Pancreas (tissue), 10 donors: Measurements from ENCODE around the gene ADSS2. TPM values are rescaled to one million over a fixed set of nuclear protein-coding genes. Genes with fewer than 3 reads are reported as not detected.

Experiments
- ATAC-seq, 4 donors: fragments of 200-7000 bp; cut with Tn5 transposase; one replicate each; pipeline versions ENCODE4 v1.8.0 to v1.9.1; 2020; ENCODE audit warnings: mild to moderate bottlenecking in 4 of 4, moderate library complexity in 4 of 4
- DNase-seq, 6 donors: peaks; one replicate each; pipeline ENCODE4 v3.0.0-alpha.2; 2020
- FAIRE-seq: peaks from 2 replicates; lab custom pipeline; 2012; peaks lifted over from hg19 to GRCh38; lab: Jason Lieb, UNC
- H3K27ac ChIP-seq, 4 donors: fragments of 200-600 bp; sonication (generic); 1 replicate in 3 of 4; 2 replicates in 1 of 4; pipeline versions ENCODE4 v1.5.0 to v1.8.0; 2020
- H3K27me3 ChIP-seq, 4 donors: fragments of 200-600 bp; one replicate each; pipeline ENCODE4 v1.8.0; 2021
- H3K36me3 ChIP-seq, 3 donors: fragments of 200-600 bp; sonication (generic) in 1 of 3; one replicate each; pipeline versions ENCODE4 v1.5.0 to v1.8.0; 2020 to 2021
- H3K4me1 ChIP-seq, 3 donors: fragments of 200-600 bp; one replicate each; pipeline ENCODE4 v1.8.0; 2021
- H3K4me3 ChIP-seq, 4 donors: fragments of 200-600 bp; sonication (generic) in 2 of 4; one replicate each; pipeline versions ENCODE4 v1.5.0 to v1.8.0; 2020 to 2021
- H3K9me3 ChIP-seq, 4 donors: fragments of 200-600 bp; one replicate each; pipeline ENCODE4 v1.8.0; 2021
- WGBS, 2 donors: extraction: QIAGEN DNeasy Blood & Tissue Kit; methylation state at CpG; one replicate each; pipeline ENCODE4 v1.1.7; 2013; 5-methylcytosine and 5-hydroxymethylcytosine counted together
- intact Hi-C, 3 donors: fragments of 100-400 bp; cut with DNase I; formaldehyde crosslinking; loops; one replicate each; pipeline versions ENCODE4 v1.11.1 to v1.14.2; 2022
- polyA plus RNA-seq, 2 donors: library from polyadenylated mRNA; stranded (reverse); fragments of 200-250 nt; gene quantifications; one replicate each; pipeline ENCODE4 v1.2.3, GENCODE V29; 2013
- total RNA-seq, 6 donors: library from RNA; stranded (reverse); fragmentation: NEBNext Ultra II Directional in 4 of 6; extraction: Animal tissue kit (Norgen Biotek cat#: 25700) in 4 of 6; gene quantifications; one replicate each; pipeline versions ENCODE4 v1.2.1 to v1.2.4, GENCODE V29; 2021 to 2023
- TF ChIP-seq, protein P1 (sequence below), 4 donors: fragments of 200-600 bp; sonication (generic) in 3 of 4; IDR thresholded peaks; one replicate each; pipeline versions ENCODE4 v1.5.0 to v1.8.0; 2021; ENCODE audit warnings: antibody characterized with exemption in 4 of 4
- donor health status: healthy with polysubstance abuse.
- donor health status: DM: no; HTN: no; CAD: no; lungs with moderate emphysema.
- donor health status: DM: no; HTN: no; CAD: no.
- donor health status: control.
- donor health status: control.
- donor health status: Bipolar disorder and iron deficiency.
- donor health status: DM: yes; HTN: yes; CAD: no.
- donor health status: DM: no; HTN: no; CAD: no.
- donor health status: DM: no; HTN: no; CAD: no.
- donor health status: DM: yes; HTN: yes; CAD: no.

ADSS2 gene
- total and polyA plus RNA-seq, 8 donors: 8.6 to 21.9 (median 14.5) TPM

DNA sequence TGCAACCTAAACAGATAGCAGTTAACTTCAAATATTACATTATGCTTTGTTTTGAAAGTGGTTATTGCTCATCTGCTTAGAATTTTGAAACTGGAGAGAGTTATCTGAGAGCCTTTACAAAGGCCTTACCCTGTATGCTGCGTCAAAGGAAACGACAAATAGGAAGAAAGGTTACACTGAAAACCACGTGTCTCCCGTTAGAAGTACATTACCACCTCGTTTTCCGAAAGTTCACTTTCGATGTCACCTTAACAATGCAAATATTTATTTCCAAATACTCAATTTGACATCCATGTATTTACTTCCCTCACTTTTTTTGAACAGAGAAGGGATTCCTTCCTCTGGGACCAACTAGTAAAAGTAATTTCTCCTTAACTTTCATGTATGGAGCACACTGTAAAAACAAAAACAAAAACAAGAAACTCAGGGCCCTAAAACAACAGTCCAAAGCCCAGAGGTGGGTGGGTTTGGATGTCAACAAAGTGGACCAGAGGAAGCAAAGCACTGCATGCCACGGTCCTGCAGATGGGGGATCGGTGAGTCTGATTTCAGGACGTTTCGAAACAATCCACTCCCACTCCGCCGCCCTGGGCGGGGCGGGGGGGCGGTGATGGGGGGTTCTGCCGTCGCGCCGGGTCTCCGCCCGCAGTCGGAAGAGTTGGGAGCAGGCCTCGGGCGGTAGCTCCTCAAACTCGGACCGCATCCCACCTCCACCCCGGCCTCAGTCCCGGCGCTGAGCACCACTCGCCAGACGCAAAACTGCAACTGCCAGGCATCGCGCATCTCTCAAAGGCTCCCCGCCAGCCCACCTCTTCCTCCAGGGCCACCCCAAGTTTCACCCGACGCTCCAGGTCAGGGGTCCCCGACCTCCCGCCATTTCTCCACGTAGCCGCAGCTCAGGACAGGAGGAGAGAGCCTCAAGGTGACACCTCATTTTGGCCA, 841 bp downstream of the ADSS2 start:
- intact Hi-C loops: no loop called here
- Histone ChIP-seq H3K4me3 (peak overlapping the region; percentile 58 to 85 (median 69)), H3K9me3 (no peaks in the 10 kb centered on the region), H3K4me1 (peaks cover 0 to 22% (median 14%) of the 10 kb centered on the region in 3 donors), H3K36me3 (no peaks in the 10 kb centered on the region), H3K27me3 (no peaks in the 10 kb centered on the region), H3K27ac (peak overlapping the region; percentile 64 to 94 (median 91))
- TF ChIP-seq, protein P1, sequence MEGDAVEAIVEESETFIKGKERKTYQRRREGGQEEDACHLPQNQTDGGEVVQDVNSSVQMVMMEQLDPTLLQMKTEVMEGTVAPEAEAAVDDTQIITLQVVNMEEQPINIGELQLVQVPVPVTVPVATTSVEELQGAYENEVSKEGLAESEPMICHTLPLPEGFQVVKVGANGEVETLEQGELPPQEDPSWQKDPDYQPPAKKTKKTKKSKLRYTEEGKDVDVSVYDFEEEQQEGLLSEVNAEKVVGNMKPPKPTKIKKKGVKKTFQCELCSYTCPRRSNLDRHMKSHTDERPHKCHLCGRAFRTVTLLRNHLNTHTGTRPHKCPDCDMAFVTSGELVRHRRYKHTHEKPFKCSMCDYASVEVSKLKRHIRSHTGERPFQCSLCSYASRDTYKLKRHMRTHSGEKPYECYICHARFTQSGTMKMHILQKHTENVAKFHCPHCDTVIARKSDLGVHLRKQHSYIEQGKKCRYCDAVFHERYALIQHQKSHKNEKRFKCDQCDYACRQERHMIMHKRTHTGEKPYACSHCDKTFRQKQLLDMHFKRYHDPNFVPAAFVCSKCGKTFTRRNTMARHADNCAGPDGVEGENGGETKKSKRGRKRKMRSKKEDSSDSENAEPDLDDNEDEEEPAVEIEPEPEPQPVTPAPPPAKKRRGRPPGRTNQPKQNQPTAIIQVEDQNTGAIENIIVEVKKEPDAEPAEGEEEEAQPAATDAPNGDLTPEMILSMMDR (IDR thresholded peaks at IDR 0.05): no peak
- DNase-seq: peak; percentile 32 to 78 (median 58)
- ATAC-seq: peak; percentile 13 to 26 (median 20)
- 0 to 1% methylated on average over 41 of the region's 41 CpGs for WGBS, 2 donors
- FAIRE-seq: no peak

DNA sequence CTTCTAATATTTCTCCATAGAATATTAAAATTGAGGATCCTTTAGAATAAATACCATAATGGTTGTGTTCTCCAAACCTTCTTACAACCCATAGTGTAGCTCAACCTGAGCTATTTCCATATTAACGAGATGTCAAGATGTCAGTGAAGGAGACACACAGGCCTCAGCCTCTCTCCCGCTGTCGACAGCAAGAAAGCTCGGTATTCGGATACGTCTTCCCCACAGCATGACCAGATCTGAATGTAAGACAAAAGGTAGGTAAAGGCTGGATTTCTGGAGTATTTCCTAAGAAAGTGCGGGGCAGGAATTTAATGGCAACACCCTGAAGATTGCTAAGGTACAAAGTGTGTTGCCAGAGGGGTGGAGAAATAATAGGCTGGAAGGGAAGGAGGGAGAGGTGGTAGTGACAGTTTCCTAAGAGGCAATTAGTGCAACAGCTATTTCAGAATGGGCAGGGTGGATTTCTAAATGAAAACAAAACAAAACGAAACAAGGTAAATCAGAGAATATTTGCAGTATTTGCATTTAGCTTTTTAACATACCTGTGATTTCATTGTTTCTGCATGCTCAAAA, 1.7 kb downstream of the ADSS2 start:
- FAIRE-seq: no peak
- peak overlapping the region in 2 of 4 donors; percentile 74 to 85 for H3K4me3 ChIP-seq
- no peaks in the 10 kb centered on the region for H3K9me3 ChIP-seq
- 78 to 84% methylated on average over 8 of the region's 8 CpGs for WGBS, 2 donors
- no peaks in the 10 kb centered on the region for H3K27me3 ChIP-seq
- intact Hi-C loops: no loop called here
- ATAC-seq: no peak
- peaks cover 0 to 22% (median 18%) of the 10 kb centered on the region in 3 donors for H3K4me1 ChIP-seq
- no peak for DNase-seq
- H3K36me3 ChIP-seq: no peaks in the 10 kb centered on the region
- H3K27ac ChIP-seq: peak overlapping the region in 1 of 4 donors; percentile 94
- TF ChIP-seq, protein P1 (IDR thresholded peaks at IDR 0.05): no peak

DNA sequence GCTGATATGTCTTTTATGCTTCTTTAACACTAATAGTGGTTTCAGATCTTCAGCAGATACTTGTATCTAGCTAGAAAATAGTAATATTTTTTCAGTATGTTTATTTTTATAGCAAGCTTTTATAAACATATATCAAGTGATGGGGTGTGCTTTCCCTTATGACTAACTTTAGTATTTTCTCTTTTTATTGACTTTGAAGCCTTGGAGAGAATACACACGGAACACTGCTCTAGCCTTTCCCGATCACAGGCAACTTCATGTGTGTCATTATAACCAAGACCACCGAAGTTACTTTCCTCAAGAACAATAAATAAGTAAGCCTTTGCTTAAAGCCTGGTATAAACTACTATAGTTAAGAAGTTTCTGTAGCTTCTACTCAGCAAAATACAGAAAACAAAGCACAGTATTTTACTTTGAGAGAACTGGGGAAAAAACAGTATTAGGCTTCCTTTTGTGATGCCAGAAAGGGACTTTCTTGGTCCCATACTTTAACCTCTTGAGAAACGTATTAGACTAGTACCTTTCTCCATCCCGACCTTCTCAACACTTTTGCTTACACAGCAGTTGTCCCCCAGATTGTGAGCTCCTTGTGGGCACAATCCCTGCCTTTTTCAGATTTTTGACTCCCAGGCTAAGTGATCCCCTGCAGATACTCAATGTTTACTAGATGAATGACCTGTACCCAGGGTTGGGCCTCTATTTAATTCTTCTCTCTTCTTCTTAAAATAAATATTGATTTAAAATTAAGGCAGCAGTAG, 3.3 kb downstream of the ADSS2 start:
- H3K4me1 ChIP-seq: peaks cover 0 to 22% (median 18%) of the 10 kb centered on the region in 3 donors
- no peak overlapping the region for H3K4me3 ChIP-seq
- no peak for DNase-seq
- no peak overlapping the region for H3K27ac ChIP-seq
- WGBS, 2 donors: 91% methylated on average over 5 of the region's 5 CpGs
- TF ChIP-seq, protein P1 (IDR thresholded peaks at IDR 0.05): no peak
- no peak for FAIRE-seq
- H3K9me3 ChIP-seq: no peaks in the 10 kb centered on the region
- H3K36me3 ChIP-seq: no peaks in the 10 kb centered on the region
- ATAC-seq: no peak
- H3K27me3 ChIP-seq: no peaks in the 10 kb centered on the region
- intact Hi-C loops: no loop called here

DNA sequence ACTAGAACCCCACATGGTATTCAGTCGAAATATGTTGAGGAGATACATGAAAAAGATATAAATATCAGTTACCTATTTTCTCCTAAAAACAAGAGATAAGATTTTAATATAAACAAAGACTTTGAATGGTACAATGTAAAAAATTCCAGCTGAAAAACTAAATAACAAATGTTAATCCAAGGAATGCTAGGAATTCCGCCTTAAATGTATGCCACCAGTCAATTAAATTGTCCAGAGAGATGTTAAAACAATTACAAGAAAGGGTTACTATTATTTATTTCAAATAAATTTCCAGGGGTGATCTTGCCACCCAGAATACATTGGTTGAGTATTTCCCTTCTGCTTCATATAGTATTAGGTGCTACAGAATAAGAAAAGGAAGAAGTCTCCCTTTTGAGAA, 4.2 kb downstream of the ADSS2 start:
- Histone ChIP-seq H3K36me3 (no peaks in the 10 kb centered on the region), H3K4me3 (no peak overlapping the region), H3K9me3 (no peaks in the 10 kb centered on the region), H3K27me3 (no peaks in the 10 kb centered on the region), H3K27ac (no peak overlapping the region), H3K4me1 (peaks cover 0 to 17% (median 17%) of the 10 kb centered on the region in 3 donors)
- TF ChIP-seq, protein P1 (IDR thresholded peaks at IDR 0.05): no peak
- ATAC-seq: no peak
- no peak for FAIRE-seq
- DNase-seq: no peak
- intact Hi-C loops: no loop called here
- WGBS, 2 donors: 89 to 92% methylated on average over 2 of the region's 2 CpGs
